HG03108 (cell line): ENCODE results near the gene MRPL9.
"Not testable (repeated sequence)": the region's sequence is repeated elsewhere in the genome, so short reads cannot be mapped to it uniquely, and the experiment has no call there.

ENCODE experiments used
- ATAC-seq: cut with Tn5 transposase; IDR thresholded peaks from one replicate; pipeline ENCODE4 v1.9.1; 2021; ENCODE audit warnings: moderate library complexity; ENCODE audit not compliant: unreplicated experiment

MRPL9 gene

DNA sequence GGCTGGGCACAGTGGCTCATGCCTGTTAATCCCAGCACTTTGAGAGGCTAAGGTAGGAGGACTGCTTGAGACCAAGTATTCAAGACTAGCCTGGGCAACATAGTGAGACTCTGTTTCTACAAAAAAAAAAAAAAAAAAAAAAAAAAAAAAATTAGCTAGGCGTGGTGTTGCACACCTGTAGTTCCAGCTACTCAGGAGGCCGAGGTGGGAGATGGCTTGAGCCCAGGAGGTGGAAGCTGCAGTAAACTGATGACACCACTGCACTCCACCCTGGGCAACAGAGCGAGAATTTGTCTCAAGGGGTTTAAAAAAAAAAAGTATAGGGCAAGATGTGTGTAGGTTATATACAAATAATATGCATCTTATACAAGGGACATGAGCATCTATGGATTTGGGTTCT lies 24.4 kb upstream of the MRPL9 start:
- no peak for ATAC-seq

DNA sequence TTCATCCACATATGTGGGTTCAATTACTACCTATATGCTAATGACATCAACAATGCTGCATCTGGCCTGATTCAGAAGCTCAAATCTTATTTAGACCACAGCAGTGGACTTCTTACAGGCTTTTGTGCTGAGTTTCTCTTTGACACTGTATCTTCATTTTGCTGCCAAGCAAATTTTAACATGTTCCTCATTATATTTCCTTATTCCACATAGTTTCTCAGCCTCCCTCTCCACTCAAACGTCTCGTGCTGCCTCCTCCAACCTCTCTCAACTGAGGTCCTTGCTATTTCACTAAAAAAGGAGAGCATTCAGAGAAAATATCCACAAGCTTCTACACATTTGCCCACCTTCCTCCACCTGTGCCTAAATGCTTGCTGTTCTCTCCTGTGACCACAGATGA lies 20.5 kb upstream of the MRPL9 start:
- no peak for ATAC-seq

DNA sequence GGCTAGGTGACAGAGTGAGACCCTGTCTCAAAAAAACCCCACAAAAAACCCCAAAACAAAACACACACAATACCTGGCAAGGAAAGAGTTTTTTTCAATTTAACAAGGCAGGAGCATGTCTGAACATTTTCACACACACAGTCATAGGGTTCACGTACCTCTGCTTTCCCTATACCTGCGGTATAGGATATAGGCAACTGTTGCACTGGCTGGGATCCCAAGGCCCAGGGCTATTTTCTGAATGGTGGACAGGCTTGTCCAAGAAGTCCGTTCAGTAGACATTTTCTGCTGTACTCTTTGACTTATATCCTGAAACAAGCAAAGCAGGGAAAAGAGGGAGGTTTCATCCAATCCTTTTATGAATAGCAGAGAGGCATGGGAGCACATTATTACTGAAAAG lies 19.4 kb upstream of the MRPL9 start:
- ATAC-seq = no peak

- not testable (repeated sequence) for ATAC-seq
Observed at GRCh38 chr1:151782026-151782425, 18.7 kb upstream of the MRPL9 start.

DNA sequence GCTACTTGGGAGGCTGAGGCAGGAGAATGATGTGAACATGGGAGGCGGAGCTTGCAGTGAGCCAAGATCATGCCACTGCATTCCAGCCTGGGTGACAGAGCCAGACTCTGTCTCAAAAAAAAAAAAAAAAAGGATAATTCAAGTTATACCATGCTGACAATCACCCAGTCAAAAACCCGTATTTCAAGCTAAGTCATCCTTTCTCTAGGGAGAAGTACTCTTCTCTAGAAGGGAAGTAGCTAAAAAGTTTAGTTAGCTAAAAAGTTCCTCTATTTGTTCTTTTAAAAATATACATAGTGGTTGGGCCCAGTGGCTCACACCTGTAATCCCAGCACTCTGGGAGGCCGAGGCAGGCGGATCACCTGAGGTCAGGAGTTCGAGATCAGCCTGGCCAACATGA lies 17.4 kb upstream of the MRPL9 start:
- not testable (repeated sequence) for ATAC-seq

GRCh38 chr1:151779852-151780251 lies 16.6 kb upstream of the MRPL9 start:
- ATAC-seq = no peak

DNA sequence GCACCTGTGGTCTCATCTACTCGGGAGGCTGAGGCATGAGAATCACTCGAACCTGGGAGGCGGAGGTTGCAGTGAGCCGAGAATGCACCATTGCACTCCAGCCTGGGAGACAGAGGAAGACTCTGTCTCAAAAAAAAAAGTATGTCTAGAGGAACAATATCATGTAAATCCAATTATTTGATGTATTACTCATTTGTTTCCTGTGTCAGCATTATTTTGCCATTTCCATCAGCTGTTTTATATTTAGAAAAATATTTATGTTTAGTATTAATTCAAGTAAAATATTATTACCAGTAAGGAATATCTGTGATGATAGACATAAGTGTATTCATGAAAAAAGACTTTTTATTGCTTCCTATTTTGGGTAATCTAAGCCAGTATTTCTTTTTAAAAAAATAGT lies 14.0 kb upstream of the MRPL9 start:
- no peak for ATAC-seq

DNA sequence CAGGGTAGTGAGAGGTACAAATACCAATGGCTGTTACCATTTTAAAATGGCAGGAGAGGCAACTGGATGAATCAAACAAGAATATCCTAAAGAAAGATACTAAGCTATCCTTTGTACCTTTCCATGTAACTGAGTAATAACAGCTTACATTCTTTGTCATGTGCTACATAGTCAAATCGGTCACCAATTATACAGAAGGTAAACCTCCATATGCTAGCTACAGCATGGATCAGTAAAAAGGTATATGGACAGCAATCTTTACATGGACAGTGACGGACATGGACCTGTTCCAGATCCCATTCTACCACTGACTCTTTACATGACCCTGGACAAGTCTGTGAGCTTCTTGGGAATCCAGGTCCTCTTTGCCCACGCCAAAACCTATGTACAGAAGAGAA lies 13.4 kb upstream of the MRPL9 start:
- no peak for ATAC-seq

GRCh38 chr1:151775894-151776664 lies 12.8 kb upstream of the MRPL9 start:
- no peak for ATAC-seq

- no peak for ATAC-seq
Observed at GRCh38 chr1:151774256-151774922, 11.1 kb upstream of the MRPL9 start.

GRCh38 chr1:151773702-151774101 lies 10.4 kb upstream of the MRPL9 start:
- no peak for ATAC-seq

DNA sequence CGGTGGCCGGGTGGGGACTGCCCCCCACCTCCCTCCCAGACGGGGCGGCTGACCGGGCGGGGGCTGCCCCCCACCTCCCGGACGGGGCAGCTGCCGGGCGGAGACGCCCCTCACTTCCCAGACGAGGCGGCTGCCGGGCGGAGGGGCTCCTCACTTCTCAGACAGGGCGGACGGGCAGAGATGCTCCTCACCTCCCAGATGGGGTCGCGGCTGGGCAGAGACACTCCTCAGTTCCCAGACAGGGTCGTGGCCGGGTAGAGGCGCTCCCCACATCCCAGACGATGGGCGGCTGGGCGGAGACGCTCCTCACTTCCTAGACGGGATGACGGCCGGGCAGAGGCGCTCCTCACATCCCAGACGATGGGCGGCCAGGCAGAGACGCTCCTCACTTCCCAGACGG lies 6.0 kb upstream of the MRPL9 start:
- ATAC-seq = not testable (repeated sequence)

GRCh38 chr1:151768351-151769066 lies 5.2 kb upstream of the MRPL9 start:
- not testable (repeated sequence) for ATAC-seq

DNA sequence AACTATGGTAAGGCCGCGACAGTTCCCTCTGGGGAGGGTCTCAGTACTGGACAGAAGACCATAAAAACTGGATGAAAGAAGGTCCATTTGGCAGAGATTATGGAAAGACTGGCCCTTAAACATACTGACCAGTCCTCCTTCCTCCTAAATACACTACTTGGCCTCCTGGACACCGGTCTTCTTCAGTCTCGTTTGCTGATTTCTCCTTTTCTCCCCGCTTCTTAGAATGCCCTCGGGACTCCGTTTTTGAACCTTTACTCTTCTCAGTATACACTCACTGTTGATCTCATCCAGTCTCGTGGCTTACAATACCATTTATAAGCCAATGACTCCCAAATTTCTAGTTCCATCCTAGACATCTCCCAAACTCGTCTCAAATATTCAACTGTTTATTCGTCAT lies 694 bp upstream of the MRPL9 start:
- ATAC-seq = no peak

DNA sequence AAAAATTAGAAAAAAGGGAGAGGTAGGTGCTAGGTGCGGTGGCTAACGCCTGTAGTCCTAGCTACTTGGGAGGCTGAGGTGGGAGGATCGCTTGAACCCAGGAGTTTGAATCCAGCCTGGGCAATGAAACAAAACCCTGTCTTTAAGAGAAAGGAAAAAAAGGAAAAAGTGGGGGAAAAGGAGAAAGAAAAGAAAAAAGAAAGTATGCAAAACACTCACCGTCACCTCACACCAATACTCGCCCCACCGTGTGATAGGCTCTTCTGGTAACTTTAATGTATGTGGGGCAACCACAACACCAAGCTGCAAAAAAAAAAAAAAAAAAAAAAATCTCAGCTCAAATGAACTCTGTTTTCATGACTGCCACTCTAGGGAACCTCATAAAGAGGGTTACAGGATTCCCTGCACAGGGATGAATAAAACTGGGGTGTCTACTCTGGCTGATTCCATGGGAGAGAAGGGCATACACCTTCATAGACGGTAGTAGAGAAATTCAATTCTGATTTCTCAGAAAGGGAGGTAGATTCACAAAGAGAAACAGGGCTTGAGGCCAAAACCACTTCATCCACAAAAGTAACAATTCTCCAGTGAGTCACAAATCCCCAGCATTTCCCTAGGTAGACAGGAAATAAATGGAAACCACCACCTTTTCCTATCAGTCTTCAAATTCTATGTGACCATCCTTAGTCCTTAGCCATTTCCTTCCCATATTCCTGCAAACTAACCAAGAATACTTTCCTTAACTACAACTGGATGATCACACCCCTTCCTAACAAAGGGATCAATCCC lies 2.5 kb downstream of the MRPL9 start:
- no peak for ATAC-seq

GRCh38 chr1:151759241-151759640 lies 4.1 kb downstream of the MRPL9 start:
- ATAC-seq = no peak

- no peak for ATAC-seq
Observed at GRCh38 chr1:151756291-151756690, 7.0 kb downstream of the MRPL9 start.

GRCh38 chr1:151741516-151741915 lies 21.8 kb downstream of the MRPL9 start:
- ATAC-seq = no peak

GRCh38 chr1:151739590-151740355 lies 23.5 kb downstream of the MRPL9 start:
- no peak for ATAC-seq

- ATAC-seq = no peak
Observed at GRCh38 chr1:151737479-151737878, 25.8 kb downstream of the MRPL9 start.
